NCI-H2227 treated with DMSO at 0.1 percent for 48 hours (cell line): Measurements from ENCODE around the gene LIX1.
"Not testable (repeated sequence)": the region's sequence is repeated elsewhere in the genome, so short reads cannot be mapped to it uniquely, and the experiment has no call there.

ENCODE experiments used
- DNase-seq: peaks from one replicate; lab custom pipeline; 2025; lab: John Stamatoyannopoulos, UW

LIX1 gene

DNA sequence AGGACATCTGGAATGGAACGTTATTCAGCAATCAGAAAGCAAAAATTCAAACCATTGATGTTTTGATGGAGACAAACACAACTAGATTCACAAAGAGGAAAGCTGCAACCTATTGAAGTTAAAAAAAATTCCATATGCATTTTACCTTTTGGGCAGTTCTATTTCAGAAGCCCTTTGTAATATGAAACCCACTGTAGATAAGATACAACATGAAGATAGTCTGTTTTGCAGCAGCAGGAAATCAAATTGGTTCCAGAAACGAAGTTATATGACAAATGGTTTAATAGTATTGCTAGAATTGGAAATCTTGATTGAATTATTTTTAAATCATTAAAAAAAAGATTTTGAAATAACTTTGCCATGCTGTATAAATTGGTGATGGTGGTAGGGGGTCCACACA lies 872 bp downstream of the LIX1 start:
- DNase-seq: no peak

GRCh38 chr5:97141031-97141430 lies 1.4 kb downstream of the LIX1 start:
- DNase-seq: no peak

- DNase-seq: not testable (repeated sequence)
Measured at GRCh38 chr5:97140250-97140649, 2.2 kb downstream of the LIX1 start.

DNA sequence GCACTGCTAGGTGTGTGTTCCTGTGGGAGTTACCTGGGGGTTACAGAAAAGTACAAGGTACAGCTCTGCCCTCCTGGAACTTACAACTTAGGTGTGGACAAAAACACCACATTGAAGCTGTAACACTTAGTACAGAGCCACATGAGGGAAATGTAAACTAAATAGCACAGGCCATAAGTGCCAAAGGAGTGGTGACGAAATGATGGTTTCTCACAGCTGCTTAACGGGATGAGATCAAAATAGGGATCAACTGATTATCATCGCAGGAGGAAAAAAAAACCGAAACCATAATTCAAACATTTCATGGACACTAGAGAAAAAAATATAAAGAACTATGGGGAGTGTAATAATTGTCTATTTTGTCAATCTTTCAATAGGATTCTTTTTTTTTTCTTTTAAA lies 5.9 kb downstream of the LIX1 start:
- DNase-seq: no peak

- no peak for DNase-seq
Measured at GRCh38 chr5:97135868-97136267, 6.5 kb downstream of the LIX1 start.

GRCh38 chr5:97134634-97135033 lies 7.8 kb downstream of the LIX1 start:
- no peak for DNase-seq

DNA sequence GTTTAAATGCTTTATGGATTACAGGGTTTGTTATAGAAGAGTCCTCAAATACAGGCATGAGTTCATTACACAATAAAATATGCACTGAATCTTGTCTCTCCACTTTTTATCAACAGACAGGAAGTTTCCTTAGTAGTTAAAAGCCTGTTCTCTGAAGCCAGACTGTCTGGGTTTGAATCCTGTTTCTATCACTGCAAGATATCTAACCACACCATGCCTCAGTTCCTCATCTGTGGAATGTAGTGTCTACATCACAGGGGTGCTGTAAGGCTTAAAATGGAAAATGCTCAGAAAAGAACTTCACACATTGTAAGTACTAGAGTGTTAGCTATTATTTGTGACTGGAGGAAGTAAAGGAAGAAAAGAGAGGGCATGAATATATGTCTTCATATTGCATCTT lies 9.3 kb downstream of the LIX1 start:
- DNase-seq: no peak

- DNase-seq: no peak
Measured at GRCh38 chr5:97131921-97132320, 10.5 kb downstream of the LIX1 start.

GRCh38 chr5:97131139-97131710 lies 11.2 kb downstream of the LIX1 start:
- no peak for DNase-seq

GRCh38 chr5:97127727-97128126 lies 14.7 kb downstream of the LIX1 start:
- no peak for DNase-seq

GRCh38 chr5:97125125-97125683 lies 17.2 kb downstream of the LIX1 start:
- DNase-seq: no peak

- no peak for DNase-seq
Measured at GRCh38 chr5:97124335-97124734, 18.1 kb downstream of the LIX1 start.

DNA sequence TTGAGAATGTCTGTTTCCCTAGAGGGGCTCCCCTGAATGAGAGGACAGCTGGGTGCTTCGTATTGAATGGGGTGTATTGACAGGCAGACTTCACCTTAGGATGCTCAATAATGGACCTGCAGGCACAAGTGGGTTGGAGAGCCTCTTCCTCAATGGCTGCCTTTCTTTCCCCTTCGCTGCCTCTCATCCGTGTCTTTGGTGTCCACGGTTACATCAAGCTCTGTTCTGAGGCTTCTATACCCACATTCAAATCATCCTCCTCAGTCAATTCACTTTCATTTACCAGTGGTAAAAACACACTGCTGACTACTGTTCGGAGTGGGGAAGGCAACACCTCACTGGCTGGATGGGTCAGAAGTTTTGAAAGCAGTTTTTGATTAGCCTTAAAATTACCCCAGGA lies 20.6 kb downstream of the LIX1 start:
- DNase-seq: no peak

DNA sequence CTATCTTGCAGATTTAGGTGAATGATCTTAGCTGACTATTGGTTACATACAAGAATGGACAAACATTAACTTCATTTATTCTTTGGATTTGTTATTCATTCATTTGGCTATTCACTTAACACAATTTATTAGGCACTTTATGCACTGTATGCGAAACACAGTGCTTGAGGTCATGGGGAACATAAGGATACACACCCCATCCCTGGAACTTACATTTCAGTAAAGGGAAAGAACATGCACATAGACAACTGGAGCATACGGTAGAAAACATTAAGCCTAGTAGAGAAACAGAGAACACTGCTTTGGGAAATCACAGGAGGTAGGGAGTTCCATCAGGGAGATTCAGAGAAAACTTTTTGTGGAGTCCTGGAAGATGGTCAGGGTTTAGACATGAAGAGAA lies 22.2 kb downstream of the LIX1 start:
- no peak for DNase-seq

DNA sequence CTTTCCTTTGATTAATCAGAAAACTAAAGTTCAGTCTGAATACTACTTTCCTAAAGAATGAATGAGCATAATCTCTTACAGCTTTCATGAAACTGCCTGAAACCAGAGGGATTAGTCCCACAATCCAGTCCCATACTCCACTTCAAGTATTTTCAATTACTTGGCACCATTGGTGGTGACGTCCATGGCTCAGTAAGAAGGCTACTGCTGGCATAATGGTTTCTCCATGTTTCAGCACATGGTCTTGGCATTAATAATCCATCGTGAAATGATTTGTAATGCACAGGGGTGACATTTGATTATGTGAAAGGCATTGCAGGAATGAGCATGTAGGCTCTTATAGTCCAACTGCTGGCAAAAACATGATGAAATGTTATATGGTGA lies 23.4 kb downstream of the LIX1 start:
- no peak for DNase-seq

- DNase-seq: no peak
Measured at GRCh38 chr5:97118261-97119006, 24.0 kb downstream of the LIX1 start.

GRCh38 chr5:97115932-97116331 lies 26.5 kb downstream of the LIX1 start:
- no peak for DNase-seq

DNA sequence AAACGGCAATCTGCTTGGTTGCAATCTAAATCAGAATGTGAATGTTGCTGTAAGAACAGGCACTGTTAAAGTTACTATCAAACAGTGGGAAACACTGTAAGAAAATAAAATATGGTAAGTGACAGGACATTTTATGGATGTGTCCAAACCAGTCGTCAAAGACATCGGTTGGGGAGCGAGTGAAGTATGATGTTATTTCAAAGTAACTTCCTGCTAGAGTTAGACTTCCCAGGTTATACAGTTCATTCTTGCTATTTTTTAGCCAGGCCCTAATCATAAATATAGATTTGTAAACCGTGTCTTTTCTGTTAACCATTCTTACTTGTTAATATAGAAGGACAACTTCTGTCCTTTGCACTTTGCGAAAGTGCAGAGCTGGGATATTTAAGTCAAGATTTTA lies 30.2 kb downstream of the LIX1 start:
- no peak for DNase-seq

DNA sequence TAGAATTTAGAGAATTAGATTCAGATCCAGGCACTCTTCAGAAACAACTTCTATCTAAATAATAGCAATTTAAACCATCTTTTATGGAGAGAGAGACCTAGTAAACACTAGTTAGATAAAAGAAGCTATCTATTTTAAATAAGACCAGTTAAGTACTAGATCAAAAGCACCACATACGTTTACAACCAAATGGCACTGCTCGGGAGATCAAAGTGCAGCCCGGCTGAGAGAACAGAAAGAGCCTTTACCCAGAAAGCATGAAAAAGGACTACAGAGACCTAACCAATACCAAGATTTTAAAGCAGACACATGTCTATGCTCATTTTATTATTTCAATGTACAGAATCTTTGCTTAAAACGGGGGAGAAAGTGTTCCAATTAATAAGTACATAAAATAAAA lies 30.8 kb downstream of the LIX1 start:
- DNase-seq: no peak

GRCh38 chr5:97111004-97111403 lies 31.4 kb downstream of the LIX1 start:
- DNase-seq: no peak

- DNase-seq: no peak
Measured at GRCh38 chr5:97107318-97107717, 35.1 kb downstream of the LIX1 start.

DNA sequence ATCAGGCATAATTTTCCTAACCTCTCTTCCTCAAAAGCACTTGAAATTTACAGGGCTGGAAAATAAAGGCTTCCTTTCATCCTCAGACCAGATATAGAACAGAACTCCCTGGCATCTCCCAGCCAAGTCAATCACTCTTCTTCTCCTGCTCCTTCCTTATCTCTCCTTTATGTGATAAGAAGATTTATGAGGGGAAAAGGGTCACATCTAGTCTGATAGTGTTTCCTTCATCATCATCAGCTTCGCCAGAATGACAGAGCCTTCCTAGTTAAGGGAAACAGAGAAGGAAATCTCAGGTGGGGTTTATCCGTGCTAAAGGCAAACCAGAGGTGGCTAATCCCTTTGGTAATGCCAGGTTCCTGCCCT lies 36.2 kb downstream of the LIX1 start:
- no peak for DNase-seq

DNA sequence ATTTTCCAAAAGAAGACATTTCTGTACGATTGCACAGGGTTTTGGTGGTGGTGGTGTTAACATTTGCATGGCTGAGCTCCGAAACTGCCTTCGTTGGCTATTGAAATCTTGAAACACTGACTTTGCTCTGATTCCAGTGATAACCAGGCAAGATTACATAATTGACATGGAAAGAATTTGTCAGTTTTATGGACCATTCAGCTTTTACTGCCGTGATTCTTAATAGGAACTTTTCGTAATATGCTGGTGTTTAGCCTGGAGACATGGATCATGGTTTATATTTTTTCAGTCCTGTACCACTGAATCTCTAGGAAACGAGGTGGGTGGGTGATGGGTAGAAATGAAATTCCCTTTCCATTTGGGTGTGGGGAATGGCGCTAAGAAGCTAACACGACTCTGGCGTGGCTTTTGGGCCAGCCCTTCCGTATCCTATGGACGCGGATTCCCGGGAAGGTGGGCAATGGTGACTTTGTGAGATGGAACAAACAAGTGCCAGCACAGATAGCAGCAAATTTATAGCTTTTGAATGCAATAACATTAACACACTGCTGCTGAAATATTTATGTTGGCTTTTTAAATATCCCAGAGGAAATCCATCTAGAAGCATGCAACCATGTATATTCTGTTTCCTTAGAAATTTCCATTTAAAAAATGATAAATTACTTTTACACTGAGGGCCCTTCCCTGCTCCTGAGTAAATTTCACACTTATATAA lies 36.8 kb downstream of the LIX1 start:
- no peak for DNase-seq
